Heart left ventricle (tissue), 16 donors: ENCODE results near the gene NDUFB10. TPM values are rescaled to one million over a fixed set of nuclear protein-coding genes. Genes with fewer than 3 reads are reported as not detected.

Experiments
- ATAC-seq, 4 donors: fragments of 200-7000 bp; cut with Tn5 transposase; one replicate each; pipeline ENCODE4 v1.9.1; 2020 to 2022; ENCODE audit warnings: moderate library complexity in 4 of 4, mild to moderate bottlenecking in 3 of 4, moderate number of reproducible peaks in 1 of 4
- DNase-seq, 5 donors: peaks; one replicate each; pipeline ENCODE4 v3.0.0-alpha.2; 2020
- H3K27ac ChIP-seq, 12 donors: fragments of 200-600 bp; sonication (generic) in 4 of 12; one replicate each; pipeline versions ENCODE4 v1.5.0 to v1.8.0; 2016 to 2022; ENCODE audit warnings: mild to moderate bottlenecking in 2 of 12
- H3K27me3 ChIP-seq, 9 donors: fragments of 200-600 bp; sonication (generic) in 2 of 9; one replicate each; pipeline versions ENCODE4 v1.5.1 to v1.8.0; 2016 to 2022; ENCODE audit warnings: mild to moderate bottlenecking in 3 of 9
- H3K36me3 ChIP-seq, 9 donors: fragments of 200-600 bp; sonication (generic) in 2 of 9; one replicate each; pipeline versions ENCODE4 v1.5.0 to v1.8.0; 2018 to 2022; ENCODE audit warnings: mild to moderate bottlenecking in 2 of 9
- H3K4me1 ChIP-seq, 12 donors: fragments of 200-600 bp; sonication (generic) in 4 of 12; one replicate each; pipeline versions ENCODE4 v1.5.0 to v1.8.0; 2016 to 2022; ENCODE audit warnings: mild to moderate bottlenecking in 3 of 12
- H3K4me3 ChIP-seq, 12 donors: fragments of 200-600 bp; sonication (generic) in 4 of 12; one replicate each; pipeline versions ENCODE4 v1.5.0 to v1.8.0; 2017 to 2022; ENCODE audit warnings: mild to moderate bottlenecking in 9 of 12, moderate library complexity in 4 of 12
- H3K9me3 ChIP-seq, 12 donors: fragments of 200-600 bp; sonication (generic) in 4 of 12; one replicate each; pipeline versions ENCODE4 v1.5.0 to v1.8.0; 2016 to 2022; ENCODE audit warnings: mild to moderate bottlenecking in 1 of 12
- CTCF ChIP-seq, 12 donors: fragments of 200-600 bp; sonication (generic) in 4 of 12; IDR thresholded peaks; one replicate each; pipeline versions ENCODE4 v1.5.0 to v1.8.0; 2018 to 2022; ENCODE audit warnings: antibody characterized with exemption in 12 of 12, mild to moderate bottlenecking in 5 of 12
- POLR2A ChIP-seq, 2 donors: fragments of 450-650 bp; IDR thresholded peaks; one replicate each; pipeline ENCODE4 v1.6.1; 2017; ENCODE audit warnings: antibody characterized with exemption in 2 of 2, mild to moderate bottlenecking in 2 of 2, moderate library complexity in 2 of 2
- WGBS, 4 donors: extraction: QIAGEN DNeasy Blood & Tissue Kit in 2 of 4; methylation state at CpG; one replicate each; pipeline versions ENCODE4 v1.1.5 to v1.1.7; 2013 to 2018; 5-methylcytosine and 5-hydroxymethylcytosine counted together
- intact Hi-C, 10 donors: fragments of 100-400 bp; cut with DNase I; formaldehyde crosslinking; loops; one replicate each; pipeline versions ENCODE4 v1.11.1 to v1.14.2; 2022
- polyA plus RNA-seq, 2 donors: library from polyadenylated mRNA; stranded (reverse); fragments of 200-250 nt; gene quantifications; one replicate each; pipeline ENCODE4 v1.2.3, GENCODE V29; 2013
- total RNA-seq, 9 donors: library from RNA; depleted of rRNA in 2 of 9; stranded (reverse); fragments of >200 nt in 2 of 9; fragmentation: NEBNext Ultra II Directional in 3 of 9; extraction: Animal tissue kit (Norgen Biotek cat#: 25700) in 3 of 9; gene quantifications; one replicate each; pipeline versions ENCODE4 v1.1.0 to v1.2.4, GENCODE V29; 2016 to 2023
- donor health status: ischemic (EF 13 %, LVEDD 7.1; RV severe dilation, severe dysfunction).
- donor health status: healthy with polysubstance abuse.
- donor health status: DM: no; HTN: yes; CAD: no.
- donor health status: DM: no; HTN: no; CAD: no.
- donor health status: ischemic (EF 25% LVEDD 6.9; RV normal size, moderate dysfunction).
- donor health status: ischemic (EF 25% LVEDD 5.7; RV mildly dilated, moderate dysfunction).
- donor health status: healthy.
- donor health status: DM: yes; HTN: yes; CAD: no.
- donor health status: ischemic (EF 35%, LVEDD 5.7; RV mildly dilated, moderate dysfunction).
- donor health status: nonischemic (EF 11% LVEDD 7.7; RV severe dilation, severe dysfunction).
- donor health status: DM: yes; HTN: yes; CAD: no.
- donor health status: PGD.
- donor health status: ischemic (EF 29% LVEDD 5.4; RV normal size, mild dysfunction).
- donor health status: nonischemic (EF 23%, LVEDD 6.1; RV moderate dilation, normal function).

The NDUFB10 gene
- total and polyA plus RNA-seq, 11 donors = 316 to 1,618 (median 548) TPM

- DNase-seq = no peak
- H3K4me3 ChIP-seq = no peak overlapping the region
- TF ChIP-seq POLR2A (IDR thresholded peaks at IDR 0.05) = no peak
- no peak for TF ChIP-seq CTCF (IDR thresholded peaks at IDR 0.05)
- no peaks in the 10 kb centered on the region for H3K9me3 ChIP-seq
- WGBS, 4 donors = 15 to 27% (median 19%) methylated on average over 20 to 70 of the region's 70 CpGs
- peaks cover 7 to 83% (median 36%) of the 10 kb centered on the region in 9 donors for H3K27me3 ChIP-seq
- peaks cover 0 to 32% (median 11%) of the 10 kb centered on the region in 12 donors for H3K4me1 ChIP-seq
- ATAC-seq = no peak
- peaks cover 4 to 44% (median 39%) of the 10 kb centered on the region in 9 donors for H3K36me3 ChIP-seq
- intact Hi-C loops = no loop called here
- no peak overlapping the region for H3K27ac ChIP-seq
These were observed 20.1 kb downstream of the NDUFB10 start for GRCh38 chr16:1979271-1980029.

- intact Hi-C loops = no loop called here
- no peak overlapping the region for H3K4me3 ChIP-seq
- 3 to 7% (median 4%) methylated on average over 17 to 53 of the region's 53 CpGs for WGBS, 4 donors
- no peak overlapping the region for H3K27ac ChIP-seq
- peaks cover 7 to 76% (median 36%) of the 10 kb centered on the region in 9 donors for H3K27me3 ChIP-seq
- no peaks in the 10 kb centered on the region for H3K9me3 ChIP-seq
- no peak for TF ChIP-seq POLR2A (IDR thresholded peaks at IDR 0.05)
- TF ChIP-seq CTCF (IDR thresholded peaks at IDR 0.05) = no peak
- H3K4me1 ChIP-seq = peaks cover 3 to 39% (median 17%) of the 10 kb centered on the region in 12 donors
- ATAC-seq (no peak), DNase-seq (peak in 1 of 5 donors; percentile 63)
- peaks cover 4 to 39% (median 32%) of the 10 kb centered on the region in 9 donors for H3K36me3 ChIP-seq
These were observed 20.9 kb downstream of the NDUFB10 start for GRCh38 chr16:1980030-1980769.

GRCh38 chr16:1980770-1981087, 21.4 kb downstream of the NDUFB10 start:
- H3K9me3 ChIP-seq = no peaks in the 10 kb centered on the region
- no peak overlapping the region for H3K4me3 ChIP-seq
- no peak for ATAC-seq
- H3K36me3 ChIP-seq = peaks cover 4 to 39% (median 30%) of the 10 kb centered on the region in 9 donors
- intact Hi-C loops = no loop called here
- peaks cover 7 to 70% (median 36%) of the 10 kb centered on the region in 9 donors for H3K27me3 ChIP-seq
- peaks cover 3 to 43% (median 20%) of the 10 kb centered on the region in 12 donors for H3K4me1 ChIP-seq
- DNase-seq = no peak
- H3K27ac ChIP-seq = no peak overlapping the region
- no peak for TF ChIP-seq POLR2A (IDR thresholded peaks at IDR 0.05)
- TF ChIP-seq CTCF (IDR thresholded peaks at IDR 0.05) = no peak
- 23 to 28% (median 23%) methylated on average over 15 to 16 of the region's 16 CpGs for WGBS, 4 donors

- no peak for DNase-seq
- ATAC-seq = no peak
- intact Hi-C loops = no loop called here
- Histone ChIP-seq H3K27me3 (peaks cover 7 to 63% (median 36%) of the 10 kb centered on the region in 9 donors), H3K4me1 (peaks cover 3 to 43% (median 20%) of the 10 kb centered on the region in 12 donors), H3K36me3 (peaks cover 4 to 39% (median 30%) of the 10 kb centered on the region in 9 donors), H3K27ac (no peak within 1 kb of the TSS), H3K4me3 (no peak within 1 kb of the TSS), H3K9me3 (no peaks in the 10 kb centered on the region)
- no peak for TF ChIP-seq CTCF (IDR thresholded peaks at IDR 0.05)
- no peak for TF ChIP-seq POLR2A (IDR thresholded peaks at IDR 0.05)
- 38 to 51% (median 40%) methylated on average over 4 to 6 of the region's 6 CpGs for WGBS, 4 donors
These were observed 22.1 kb downstream of the NDUFB10 start, which contains the start of gene NOXO1 for GRCh38 chr16:1981398-1981836. Gene NOXO1 (minus strand): TSS chr16:1981469. CDS start chr16:1981179, 290 bp downstream.
